NCI-H2227 (cell line): ENCODE measurements around the gene KIF26A.
A peak's percentile ranks its signal among the peaks of the same experiment; 100 is the strongest.

ENCODE experiments used
- DNase-seq: peaks from one replicate; lab custom pipeline; 2025; ENCODE audit not compliant: unreplicated experiment; lab: John Stamatoyannopoulos, UW

Gene KIF26A

GRCh38 chr14:104130974-104131651, 7.3 kb upstream of the KIF26A start:
- peak; percentile 42 for DNase-seq

GRCh38 chr14:104131968-104132732, 6.2 kb upstream of the KIF26A start:
- no peak for DNase-seq

GRCh38 chr14:104132981-104133380, 5.4 kb upstream of the KIF26A start:
- DNase-seq: no peak

GRCh38 chr14:104133496-104133895, 4.9 kb upstream of the KIF26A start:
- no peak for DNase-seq

GRCh38 chr14:104134061-104134965, 4.1 kb upstream of the KIF26A start:
- peak; percentile 21 for DNase-seq

- DNase-seq: peak; percentile 56
Observed at GRCh38 chr14:104135121-104135903, 3.1 kb upstream of the KIF26A start.

GRCh38 chr14:104135904-104136471, 2.4 kb upstream of the KIF26A start:
- peak; percentile 54 for DNase-seq

GRCh38 chr14:104136472-104137296, 1.7 kb upstream of the KIF26A start:
- no peak for DNase-seq

- DNase-seq: peak; percentile 75
Observed at GRCh38 chr14:104137297-104138097, 890 bp upstream of the KIF26A start.

- DNase-seq: no peak
Observed at GRCh38 chr14:104138718-104139459, 502 bp downstream of the KIF26A start.

- no peak for DNase-seq
Observed at GRCh38 chr14:104139460-104140212, 1.2 kb downstream of the KIF26A start.

- DNase-seq: no peak
Observed at GRCh38 chr14:104140213-104140462, 1.8 kb downstream of the KIF26A start.

- DNase-seq: no peak
Observed at GRCh38 chr14:104140463-104141331, 2.3 kb downstream of the KIF26A start.

GRCh38 chr14:104141621-104142091, 3.3 kb downstream of the KIF26A start:
- DNase-seq: no peak

GRCh38 chr14:104142136-104142945, 4.0 kb downstream of the KIF26A start:
- DNase-seq: no peak
